Thymus (tissue), 11 donors: Measurements from ENCODE around the gene SEPTIN7. TPM values are rescaled to one million over a fixed set of nuclear protein-coding genes. Genes with fewer than 3 reads are reported as not detected.

Experiments
- DNase-seq, 9 donors: peaks; one replicate each; pipeline ENCODE4 v3.0.0-alpha.2; 2013; ENCODE audit warnings: low spot score in 9 of 9, low read depth in 6 of 9, missing footprints in 1 of 9
- H3K27ac ChIP-seq, 2 donors: one replicate each; pipeline ENCODE4 v1.5.1; 2013; ENCODE audit warnings: control low read depth in 1 of 2, low read depth in 1 of 2, low read length in 1 of 2, mild to moderate bottlenecking in 1 of 2, moderate library complexity in 1 of 2
- H3K27me3 ChIP-seq, 2 donors: one replicate each; pipeline ENCODE4 v1.5.1; 2013; ENCODE audit warnings: low read length in 1 of 2; ENCODE audit not compliant: control insufficient read depth in 2 of 2, insufficient read depth in 1 of 2
- H3K36me3 ChIP-seq, 2 donors: one replicate each; pipeline ENCODE4 v1.5.1; 2013; ENCODE audit warnings: low read length in 1 of 2, mild to moderate bottlenecking in 1 of 2, moderate library complexity in 1 of 2; ENCODE audit not compliant: control insufficient read depth in 2 of 2, insufficient read depth in 2 of 2
- H3K4me1 ChIP-seq, 2 donors: one replicate each; pipeline ENCODE4 v1.5.1; 2013; ENCODE audit warnings: low read length in 2 of 2; ENCODE audit not compliant: control insufficient read depth in 2 of 2, insufficient read depth in 2 of 2
- H3K4me3 ChIP-seq, 2 donors: one replicate each; pipeline ENCODE4 v1.5.1; 2013; ENCODE audit warnings: low read length in 2 of 2, control low read depth in 1 of 2, mild to moderate bottlenecking in 1 of 2
- H3K9me3 ChIP-seq, 2 donors: one replicate each; pipeline ENCODE4 v1.5.1; 2013; ENCODE audit warnings: low read length in 1 of 2, mild to moderate bottlenecking in 1 of 2; ENCODE audit not compliant: control insufficient read depth in 2 of 2, insufficient read depth in 1 of 2
- WGBS: extraction: QIAGEN DNeasy Blood & Tissue Kit; methylation state at CpG from one replicate; pipeline ENCODE4 v1.1.7; 2013; 5-methylcytosine and 5-hydroxymethylcytosine counted together
- polyA plus RNA-seq: library from polyadenylated mRNA; stranded (reverse); fragments of 200-250 nt; gene quantifications from one replicate; pipeline ENCODE4 v1.2.3, GENCODE V29; 2013
- total RNA-seq: library from RNA; stranded (reverse); fragments of 120-200 nt; gene quantifications from one replicate; pipeline ENCODE4 v1.2.4, GENCODE V29; 2013
- donor health status: healthy.

The SEPTIN7 gene
- total and polyA plus RNA-seq, 2 donors = 258 to 362 TPM

DNA sequence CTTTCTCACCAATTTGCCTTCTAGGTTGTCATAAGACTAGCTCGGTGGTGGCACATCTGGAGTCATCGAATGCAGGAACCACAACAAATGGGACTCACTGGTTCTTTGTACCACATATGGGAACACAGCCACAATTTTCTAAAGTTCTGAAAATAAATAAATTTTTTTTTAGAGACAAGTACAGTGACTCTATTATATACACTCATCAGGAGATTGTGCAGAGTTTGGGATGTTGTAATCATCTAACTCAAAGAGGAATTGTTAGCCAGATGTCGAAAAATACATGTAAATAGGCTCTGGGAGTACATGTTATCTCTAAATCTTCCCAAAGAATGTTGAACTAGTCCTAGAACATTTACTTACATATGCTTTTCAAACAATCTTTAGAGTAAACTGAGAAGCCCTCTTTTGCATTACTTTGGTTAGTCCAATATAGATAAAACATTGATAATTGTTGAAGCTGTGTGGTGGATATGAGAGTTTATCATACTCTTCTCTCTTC, 19.6 kb upstream of the SEPTIN7 start:
- Histone ChIP-seq H3K27ac (peak overlapping the region in 1 of 2 donors; percentile 52), H3K4me3 (no peak overlapping the region), H3K9me3 (no peaks in the 10 kb centered on the region), H3K27me3 (no peaks in the 10 kb centered on the region), H3K4me1 (peaks cover 0 to 3% of the 10 kb centered on the region in 2 donors), H3K36me3 (no peaks in the 10 kb centered on the region)
- 64% methylated on average over 3 of the region's 3 CpGs for WGBS
- peak in 2 of 9 donors; percentile 8 for DNase-seq

DNA sequence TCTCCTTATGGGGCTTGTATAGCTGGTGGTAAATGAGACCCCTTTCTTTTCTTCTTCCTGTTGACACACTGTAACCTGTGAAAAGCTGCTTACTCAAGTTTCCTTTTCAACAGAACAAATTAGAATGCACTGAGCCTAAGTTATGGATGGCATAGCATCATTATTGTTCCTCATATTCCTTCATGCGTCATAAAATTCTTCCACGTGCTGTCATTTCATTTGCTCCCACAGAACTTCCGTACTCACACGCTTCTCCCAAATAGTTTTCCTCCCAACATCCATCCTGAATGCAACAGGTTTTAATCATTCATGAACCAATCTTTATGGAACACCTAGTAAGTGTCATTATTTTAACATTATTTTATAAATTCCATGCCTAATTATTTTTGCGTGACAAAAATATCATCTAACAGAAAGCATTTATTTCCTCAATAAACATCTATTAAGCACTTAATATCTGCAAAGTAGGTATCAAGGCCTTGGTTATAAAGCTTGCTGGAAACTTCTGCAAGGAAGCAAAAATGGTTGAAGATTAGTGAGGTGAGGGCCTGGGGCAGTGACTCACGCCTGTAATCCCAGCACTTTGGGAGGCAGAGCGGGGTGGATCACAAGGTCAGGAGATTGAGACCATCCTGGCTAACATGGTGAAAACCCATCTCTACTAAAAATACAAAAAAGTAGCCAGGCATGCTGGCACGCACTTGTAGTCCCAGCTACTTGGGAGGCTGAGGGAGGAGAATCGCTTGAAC, 18.9 kb upstream of the SEPTIN7 start:
- Histone ChIP-seq H3K9me3 (no peaks in the 10 kb centered on the region), H3K27ac (peak overlapping the region in 1 of 2 donors; percentile 52), H3K4me1 (peaks cover 0 to 3% of the 10 kb centered on the region in 2 donors), H3K4me3 (no peak overlapping the region), H3K36me3 (no peaks in the 10 kb centered on the region), H3K27me3 (no peaks in the 10 kb centered on the region)
- WGBS = 98% methylated on average over 9 of the region's 9 CpGs
- peak in 3 of 9 donors; percentile 4 to 46 (median 17) for DNase-seq

DNA sequence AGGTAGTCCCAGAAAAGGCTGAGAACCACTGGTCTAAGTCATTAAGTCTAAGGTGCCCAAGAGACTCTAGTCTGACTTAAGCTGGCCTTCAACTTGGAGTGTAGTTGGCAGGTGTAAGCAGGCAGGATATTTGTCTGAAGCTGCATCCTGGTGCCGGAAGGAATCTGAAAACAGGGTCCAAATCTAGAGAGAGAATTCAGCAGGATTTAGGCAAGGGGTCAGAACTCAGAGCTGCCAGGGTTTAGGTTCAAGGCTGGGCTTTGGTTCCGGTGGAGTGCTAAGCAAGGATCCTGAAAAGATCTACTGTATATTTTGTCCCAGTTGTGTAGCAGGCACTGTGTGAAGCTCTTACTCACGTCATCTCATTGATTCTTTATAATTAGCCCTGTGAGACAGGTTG, 16.5 kb upstream of the SEPTIN7 start:
- 97% methylated on average over 3 of the region's 3 CpGs for WGBS
- no peak overlapping the region for H3K27ac ChIP-seq
- no peak overlapping the region for H3K4me3 ChIP-seq

DNA sequence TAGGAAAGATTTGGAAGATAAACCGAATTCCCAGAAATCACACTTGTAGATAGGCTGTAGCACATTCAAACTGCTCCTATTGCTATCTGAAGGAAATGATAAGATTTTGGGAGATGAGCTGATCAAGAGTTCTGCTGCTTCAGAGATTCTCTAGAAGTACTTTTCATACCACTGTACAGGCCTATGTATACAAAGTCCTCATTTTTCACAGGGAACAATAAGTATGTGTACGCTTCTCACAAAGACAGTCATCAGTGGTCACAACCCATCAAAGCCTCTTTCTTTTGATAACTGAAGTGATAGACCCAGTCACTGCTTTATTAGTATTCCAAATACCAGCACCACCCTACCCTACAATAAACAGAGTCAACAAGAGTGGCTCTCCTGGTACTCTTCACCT, 15.6 kb upstream of the SEPTIN7 start:
- H3K27ac ChIP-seq = no peak overlapping the region
- H3K4me1 ChIP-seq = peaks cover 0 to 3% of the 10 kb centered on the region in 2 donors
- DNase-seq = no peak
- H3K4me3 ChIP-seq = no peak overlapping the region
- 98% methylated on average over 2 of the region's 2 CpGs for WGBS
- no peaks in the 10 kb centered on the region for H3K36me3 ChIP-seq
- H3K9me3 ChIP-seq = no peaks in the 10 kb centered on the region
- H3K27me3 ChIP-seq = no peaks in the 10 kb centered on the region

More for the DNA sequence above, 16.5 kb upstream of the SEPTIN7 start:
- H3K4me1 ChIP-seq = peaks cover 0 to 3% of the 10 kb centered on the region in 2 donors
- no peaks in the 10 kb centered on the region for H3K27me3 ChIP-seq
- no peak for DNase-seq
- no peaks in the 10 kb centered on the region for H3K36me3 ChIP-seq
- H3K9me3 ChIP-seq = no peaks in the 10 kb centered on the region

DNA sequence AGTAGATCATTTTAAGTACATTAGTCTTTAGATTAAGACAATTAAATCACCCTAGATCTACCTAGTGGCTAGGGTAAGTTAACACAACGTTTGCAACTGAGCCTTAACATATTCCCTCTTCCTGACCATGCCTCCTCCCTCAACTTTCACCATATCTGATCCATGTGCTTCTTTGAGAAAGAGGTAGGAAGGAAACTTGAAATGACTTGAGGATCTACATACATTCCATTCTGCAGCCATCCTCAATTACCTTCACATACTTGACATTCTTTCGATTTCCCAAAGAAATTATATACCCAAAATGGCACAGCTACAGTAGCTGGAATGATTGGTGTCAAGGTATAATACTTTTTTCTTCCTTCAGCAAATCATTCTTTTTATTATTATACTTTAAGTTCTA, 12.9 kb upstream of the SEPTIN7 start:
- Histone ChIP-seq H3K4me1 (no peaks in the 10 kb centered on the region), H3K4me3 (no peak overlapping the region), H3K36me3 (no peaks in the 10 kb centered on the region), H3K9me3 (no peaks in the 10 kb centered on the region), H3K27me3 (no peaks in the 10 kb centered on the region), H3K27ac (no peak overlapping the region)
- no peak for DNase-seq
- WGBS = 78% methylated on average over 2 of the region's 2 CpGs

DNA sequence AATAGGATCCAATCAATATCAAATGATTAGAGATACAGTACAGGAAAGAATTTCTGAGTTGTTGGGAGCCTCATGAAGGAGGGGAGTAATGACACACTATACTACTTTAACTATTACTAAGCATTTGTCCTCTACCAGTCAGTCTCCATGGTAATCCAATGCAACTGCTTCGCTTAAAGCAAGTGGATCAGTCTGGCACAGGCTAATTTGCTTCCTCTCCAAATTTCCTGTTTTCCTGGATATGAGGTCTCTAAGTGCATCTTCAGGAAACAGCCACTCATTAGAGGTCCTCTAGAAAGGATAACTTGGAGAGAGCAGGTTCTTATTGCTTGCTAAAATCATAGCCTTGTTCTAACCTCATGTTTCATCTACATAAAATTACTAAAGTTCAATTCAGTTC, 8.4 kb upstream of the SEPTIN7 start:
- no peaks in the 10 kb centered on the region for H3K36me3 ChIP-seq
- H3K27me3 ChIP-seq = no peaks in the 10 kb centered on the region
- DNase-seq = no peak
- 97% methylated on average over 1 of the region's 1 CpG for WGBS
- H3K9me3 ChIP-seq = no peaks in the 10 kb centered on the region
- no peaks in the 10 kb centered on the region for H3K4me1 ChIP-seq
- no peak overlapping the region for H3K27ac ChIP-seq
- H3K4me3 ChIP-seq = no peak overlapping the region

DNA sequence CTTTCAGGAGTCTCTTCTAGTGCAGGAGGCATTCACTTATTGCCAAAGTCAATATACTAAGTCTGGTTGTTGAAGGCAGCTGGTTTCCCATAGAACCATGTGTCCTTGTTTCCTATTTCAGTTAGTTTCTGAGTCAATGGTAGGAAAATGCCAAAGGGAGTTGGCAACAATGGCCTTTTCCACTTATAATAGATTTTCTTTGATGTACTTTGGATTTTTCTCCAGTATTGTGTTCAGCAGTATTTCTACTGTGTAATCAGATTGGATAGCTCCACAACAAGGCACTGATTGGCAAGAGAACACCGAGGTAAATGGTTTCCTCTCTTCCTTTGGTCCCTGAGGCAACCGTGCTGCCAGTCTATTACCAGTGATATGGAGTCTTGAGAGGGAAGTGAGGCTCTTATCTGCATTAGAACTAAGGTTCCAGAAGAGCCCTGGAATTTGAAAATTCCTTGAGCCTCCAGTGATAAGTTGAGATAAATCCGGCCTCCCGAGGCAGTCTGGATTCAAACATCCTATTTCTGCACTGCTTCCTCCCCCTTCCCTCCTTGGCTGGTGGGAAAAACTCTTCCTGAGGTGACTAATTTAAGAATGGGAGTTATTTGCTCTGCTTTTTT, 7.9 kb upstream of the SEPTIN7 start:
- WGBS = 93% methylated on average over 4 of the region's 4 CpGs
- Histone ChIP-seq H3K9me3 (no peaks in the 10 kb centered on the region), H3K4me1 (no peaks in the 10 kb centered on the region), H3K27me3 (no peaks in the 10 kb centered on the region), H3K27ac (no peak overlapping the region), H3K4me3 (no peak overlapping the region), H3K36me3 (no peaks in the 10 kb centered on the region)
- no peak for DNase-seq

DNA sequence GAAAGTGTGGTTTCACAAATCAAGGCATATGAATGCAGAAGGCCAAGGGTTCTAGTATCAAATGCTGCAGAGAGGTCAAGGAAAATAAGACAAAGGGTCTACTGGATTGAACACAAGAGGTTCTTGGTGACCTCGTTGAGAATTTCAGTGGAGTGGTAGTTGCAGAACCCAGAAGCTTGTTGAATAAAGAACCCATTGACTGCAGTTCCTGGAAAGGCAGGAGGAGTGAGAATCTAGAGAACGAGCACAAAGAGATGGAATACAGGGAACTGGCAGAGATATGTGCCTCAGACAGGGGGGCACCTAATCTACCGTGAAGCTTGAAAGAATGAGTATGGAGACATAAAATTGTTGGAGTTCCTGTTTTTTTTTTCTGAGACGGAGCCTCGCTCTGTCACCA, 3.5 kb upstream of the SEPTIN7 start:
- no peak overlapping the region for H3K27ac ChIP-seq
- no peak for DNase-seq
- no peaks in the 10 kb centered on the region for H3K4me1 ChIP-seq
- no peaks in the 10 kb centered on the region for H3K27me3 ChIP-seq
- H3K9me3 ChIP-seq = peaks cover 0 to 4% of the 10 kb centered on the region in 2 donors
- 97% methylated on average over 5 of the region's 5 CpGs for WGBS
- no peak overlapping the region for H3K4me3 ChIP-seq
- no peaks in the 10 kb centered on the region for H3K36me3 ChIP-seq
